Measurements from ENCODE around the gene OBI1.

DNA sequence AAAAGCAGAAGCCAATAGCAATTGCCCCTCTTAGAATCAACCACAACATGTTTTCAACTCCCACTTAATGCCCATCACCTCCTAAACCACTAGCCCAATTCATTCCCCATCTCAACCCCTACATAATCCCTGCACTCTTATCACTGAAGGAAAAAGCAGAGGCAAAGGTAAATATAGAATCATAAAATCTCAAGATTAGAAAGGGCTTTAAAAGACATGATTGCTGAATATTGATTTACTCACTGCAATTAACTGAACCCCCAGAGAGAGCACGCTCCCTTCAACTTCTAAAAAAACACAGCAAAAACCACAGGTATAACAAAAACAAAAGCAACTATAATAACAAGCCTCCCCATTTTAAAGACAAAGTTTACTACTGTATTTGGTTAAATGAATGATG, 40.5 kb downstream of the OBI1 start:
- no peak for TF ChIP-seq EZH2 (IDR thresholded peaks at IDR 0.05; ENCODE audit: borderline replicate concordance, low read length)
- TF ChIP-seq, protein P1, sequence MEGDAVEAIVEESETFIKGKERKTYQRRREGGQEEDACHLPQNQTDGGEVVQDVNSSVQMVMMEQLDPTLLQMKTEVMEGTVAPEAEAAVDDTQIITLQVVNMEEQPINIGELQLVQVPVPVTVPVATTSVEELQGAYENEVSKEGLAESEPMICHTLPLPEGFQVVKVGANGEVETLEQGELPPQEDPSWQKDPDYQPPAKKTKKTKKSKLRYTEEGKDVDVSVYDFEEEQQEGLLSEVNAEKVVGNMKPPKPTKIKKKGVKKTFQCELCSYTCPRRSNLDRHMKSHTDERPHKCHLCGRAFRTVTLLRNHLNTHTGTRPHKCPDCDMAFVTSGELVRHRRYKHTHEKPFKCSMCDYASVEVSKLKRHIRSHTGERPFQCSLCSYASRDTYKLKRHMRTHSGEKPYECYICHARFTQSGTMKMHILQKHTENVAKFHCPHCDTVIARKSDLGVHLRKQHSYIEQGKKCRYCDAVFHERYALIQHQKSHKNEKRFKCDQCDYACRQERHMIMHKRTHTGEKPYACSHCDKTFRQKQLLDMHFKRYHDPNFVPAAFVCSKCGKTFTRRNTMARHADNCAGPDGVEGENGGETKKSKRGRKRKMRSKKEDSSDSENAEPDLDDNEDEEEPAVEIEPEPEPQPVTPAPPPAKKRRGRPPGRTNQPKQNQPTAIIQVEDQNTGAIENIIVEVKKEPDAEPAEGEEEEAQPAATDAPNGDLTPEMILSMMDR (IDR thresholded peaks at IDR 0.05; ENCODE audit: low read length): no peak
